Gastroesophageal sphincter (tissue), 2 donors: ENCODE data around the gene S1PR4.

Experiments
- EP300 ChIP-seq: sonication (generic); formaldehyde crosslinking; IDR thresholded peaks from one replicate; pipeline ENCODE4 v1.6.1; 2017; ENCODE audit warnings: antibody characterized with exemption, mild to moderate bottlenecking
- POLR2A ChIP-seq, 2 donors: fragments of 450-650 bp; IDR thresholded peaks; one replicate each; pipeline ENCODE4 v1.6.1; 2017; ENCODE audit warnings: antibody characterized with exemption in 2 of 2, mild to moderate bottlenecking in 2 of 2, moderate library complexity in 1 of 2

DNA sequence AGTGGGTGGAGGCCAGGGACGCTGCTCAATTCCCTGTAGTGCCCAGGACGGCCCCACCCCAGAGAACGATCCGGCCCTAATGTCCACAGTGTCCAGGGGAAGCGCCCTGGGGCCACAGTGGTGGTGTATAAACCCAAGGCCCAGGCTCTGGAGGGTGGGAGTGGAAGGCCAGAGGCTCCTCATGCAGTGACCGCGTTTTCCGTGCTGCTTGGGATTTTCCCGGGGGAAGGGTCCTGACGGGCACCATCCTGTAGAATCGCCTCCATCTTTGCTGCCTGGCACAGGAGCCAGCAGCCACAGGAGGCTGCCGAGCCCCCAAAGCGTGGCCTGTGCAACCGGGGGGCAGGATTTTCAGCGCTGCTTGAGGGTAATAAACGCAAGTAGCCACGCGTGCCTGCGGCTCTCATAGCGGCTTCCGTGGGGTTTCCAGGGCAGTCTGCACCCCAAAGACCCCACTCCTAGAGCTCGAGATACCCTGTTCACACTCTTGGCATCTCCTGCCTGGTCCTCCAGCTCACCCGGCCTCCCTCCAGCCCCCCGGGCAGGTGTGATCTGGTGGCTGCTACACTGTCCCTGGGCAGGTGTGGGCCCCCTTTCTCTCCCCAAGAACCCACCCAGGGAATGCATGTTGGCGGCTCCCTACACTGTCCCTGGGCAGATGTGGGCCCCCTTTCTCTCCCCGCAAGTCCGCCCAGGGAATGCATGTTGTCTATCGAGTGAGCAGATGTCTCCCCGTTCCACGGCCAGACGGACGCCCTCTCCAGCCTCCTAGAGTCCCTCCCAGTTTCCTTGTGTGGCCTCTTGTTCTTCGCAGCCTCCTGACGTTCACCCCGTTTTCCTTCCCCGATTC lies 9.3 kb downstream of the S1PR4 start:
- TF ChIP-seq EP300, result no peak
- no peak for TF ChIP-seq POLR2A (IDR thresholded peaks at IDR 0.05)
